Ovary (tissue), 9 donors: Measurements from ENCODE around the gene RASA3. TPM values are rescaled to one million over a fixed set of nuclear protein-coding genes. Genes with fewer than 3 reads are reported as not detected.
A peak's percentile ranks its signal among the peaks of the same experiment; 100 is the strongest.

Experiments
- DNase-seq, 5 donors: peaks; one replicate each; pipeline ENCODE4 v3.0.0-alpha.2; 2019 to 2020
- H3K27ac ChIP-seq, 2 donors: fragments of 200-600 bp; one replicate each; pipeline versions ENCODE4 v1.5.1 to v1.8.0; 2019 to 2022
- H3K27me3 ChIP-seq: fragments of 200-600 bp; one replicate; pipeline ENCODE4 v1.8.0; 2022
- H3K36me3 ChIP-seq: fragments of 200-600 bp; sonication (generic); one replicate; pipeline ENCODE4 v1.5.1; 2019
- H3K4me1 ChIP-seq: one replicate; pipeline ENCODE4 v1.8.1; 2013; ENCODE audit warnings: mild to moderate bottlenecking, moderate library complexity; ENCODE audit not compliant: insufficient read depth
- H3K4me3 ChIP-seq: fragments of 200-600 bp; sonication (generic); one replicate; pipeline ENCODE4 v1.5.1; 2017
- H3K9me3 ChIP-seq, 2 donors: fragments of 200-600 bp in 1 of 2; sonication (generic) in 1 of 2; one replicate each; pipeline versions ENCODE4 v1.5.1 to v1.8.1; 2013 to 2019; ENCODE audit warnings: mild to moderate bottlenecking in 1 of 2, moderate library complexity in 1 of 2
- CTCF ChIP-seq, 3 donors: fragments of 450-650 bp in 2 of 3; fragments of 200-600 bp in 1 of 3; IDR thresholded peaks; one replicate each; pipeline versions ENCODE4 v1.5.1 to v1.8.0; 2016 to 2022; ENCODE audit warnings: antibody characterized with exemption in 3 of 3, mild to moderate bottlenecking in 1 of 3
- EP300 ChIP-seq: sonication (generic); formaldehyde crosslinking; IDR thresholded peaks from one replicate; pipeline ENCODE4 v1.6.1; 2017; ENCODE audit warnings: antibody characterized with exemption
- POLR2A ChIP-seq: fragments of 450-650 bp; IDR thresholded peaks from one replicate; pipeline ENCODE4 v1.6.1; 2017; ENCODE audit warnings: antibody characterized with exemption, mild to moderate bottlenecking, moderate library complexity
- WGBS, 3 donors: extraction: QIAGEN DNeasy Blood & Tissue Kit in 1 of 3; methylation state at CpG; one replicate each; pipeline versions ENCODE4 v1.1.5 to v1.1.7; 2013 to 2017; 5-methylcytosine and 5-hydroxymethylcytosine counted together
- intact Hi-C, 4 donors: fragments of 100-400 bp; cut with DNase I; formaldehyde crosslinking; loops; one replicate each; pipeline versions ENCODE4 v1.11.0 to v1.15.1; 2022 to 2023
- polyA plus RNA-seq, 2 donors: library from polyadenylated mRNA; stranded (reverse); fragments of 200-250 nt in 1 of 2; fragments of 350-450 nt in 1 of 2; fragmentation: Illumina TruSeq in 1 of 2; extraction: RNeasy Lipid Tissue Mini Kit (QIAGEN cat#74804) in 1 of 2; gene quantifications; one replicate each; pipeline ENCODE4 v1.2.3, GENCODE V29; 2013 to 2014
- total RNA-seq, 7 donors: library from RNA; depleted of rRNA in 2 of 7; stranded (reverse); fragments of >200 nt in 2 of 7; fragmentation: NEBNext Ultra II Directional in 3 of 7; extraction: Animal tissue kit (Norgen Biotek cat#: 25700) in 3 of 7; gene quantifications; one replicate each; pipeline versions ENCODE4 v1.1.0 to v1.2.4, GENCODE V29; 2016 to 2023
- donor health status: DM: no; HTN: no; CAD: no; lungs with moderate emphysema.
- donor health status: DM: no; HTN: no; CAD: no.
- donor health status: Bipolar disorder and iron deficiency.
- donor health status: DM: yes; HTN: yes; CAD: no.
- donor health status: DM: no; HTN: no; CAD: no.
- donor health status: DM: yes; HTN: yes; CAD: no.

Gene RASA3
- total and polyA plus RNA-seq, 9 donors: 5.4 to 16.9 (median 9.4) TPM

- Histone ChIP-seq H3K4me3 (no peak overlapping the region), H3K36me3 (no peaks in the 10 kb centered on the region), H3K4me1 (no peaks in the 10 kb centered on the region), H3K27me3 (no peaks in the 10 kb centered on the region), H3K9me3 (no peaks in the 10 kb centered on the region), H3K27ac (no peak overlapping the region)
- peak in 3 of 5 donors; percentile 6 to 26 (median 8) for DNase-seq
- intact Hi-C loops: no loop called here
- 91 to 94% (median 93%) methylated on average over 18 of the region's 18 CpGs for WGBS, 3 donors
- no peak for TF ChIP-seq CTCF (IDR thresholded peaks at IDR 0.05)
- TF ChIP-seq POLR2A: no peak
- TF ChIP-seq EP300: no peak
Measured at GRCh38 chr13:114087430-114087829, 45.0 kb downstream of the RASA3 start.

DNA sequence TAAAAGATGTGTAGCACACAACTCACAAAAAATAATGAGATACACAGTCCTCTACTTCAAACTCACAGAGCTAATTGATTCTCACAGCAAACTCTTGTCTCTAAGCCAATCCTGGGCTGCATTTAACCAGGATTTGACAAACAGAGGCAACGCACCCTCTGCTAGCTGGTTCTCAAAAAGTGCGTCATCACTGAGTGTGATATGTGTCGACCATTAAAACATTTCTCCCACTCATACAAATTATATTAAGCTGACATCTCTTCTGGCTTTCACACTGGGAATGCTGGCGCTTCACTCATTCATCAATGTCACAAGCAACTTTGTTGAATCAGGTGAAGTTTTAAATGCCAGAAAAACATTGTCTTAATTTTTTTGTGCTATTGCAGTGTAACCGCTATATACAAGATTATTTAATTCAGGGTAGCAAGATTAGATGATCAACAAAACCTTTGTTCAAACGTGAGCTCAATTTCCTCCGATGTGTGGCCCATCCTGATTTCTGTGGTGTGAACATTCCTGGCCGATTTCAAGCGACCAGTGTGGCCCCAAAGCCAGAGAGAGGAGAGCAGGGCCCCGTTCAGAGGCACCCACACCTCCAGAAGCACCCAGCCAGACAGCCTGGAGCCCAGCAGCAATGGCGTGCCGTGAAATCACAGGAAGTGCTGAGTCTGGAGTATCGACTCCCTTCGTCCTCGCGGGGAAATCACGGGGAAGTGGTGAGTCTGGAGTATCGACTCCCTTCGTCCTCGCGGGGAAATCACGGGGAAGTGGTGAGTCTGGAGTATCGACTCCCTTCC lies 49.4 kb downstream of the RASA3 start:
- no peak overlapping the region for H3K27ac ChIP-seq
- H3K27me3 ChIP-seq: no peaks in the 10 kb centered on the region
- 87 to 92% (median 90%) methylated on average over 23 of the region's 23 CpGs for WGBS, 3 donors
- TF ChIP-seq EP300 (no peak), CTCF (IDR thresholded peaks at IDR 0.05) (no peak), POLR2A (no peak)
- no peak for DNase-seq
- intact Hi-C loops: no loop called here
- no peaks in the 10 kb centered on the region for H3K9me3 ChIP-seq
- no peak overlapping the region for H3K4me3 ChIP-seq
- H3K4me1 ChIP-seq: peaks cover 6% of the 10 kb centered on the region
- H3K36me3 ChIP-seq: no peaks in the 10 kb centered on the region

DNA sequence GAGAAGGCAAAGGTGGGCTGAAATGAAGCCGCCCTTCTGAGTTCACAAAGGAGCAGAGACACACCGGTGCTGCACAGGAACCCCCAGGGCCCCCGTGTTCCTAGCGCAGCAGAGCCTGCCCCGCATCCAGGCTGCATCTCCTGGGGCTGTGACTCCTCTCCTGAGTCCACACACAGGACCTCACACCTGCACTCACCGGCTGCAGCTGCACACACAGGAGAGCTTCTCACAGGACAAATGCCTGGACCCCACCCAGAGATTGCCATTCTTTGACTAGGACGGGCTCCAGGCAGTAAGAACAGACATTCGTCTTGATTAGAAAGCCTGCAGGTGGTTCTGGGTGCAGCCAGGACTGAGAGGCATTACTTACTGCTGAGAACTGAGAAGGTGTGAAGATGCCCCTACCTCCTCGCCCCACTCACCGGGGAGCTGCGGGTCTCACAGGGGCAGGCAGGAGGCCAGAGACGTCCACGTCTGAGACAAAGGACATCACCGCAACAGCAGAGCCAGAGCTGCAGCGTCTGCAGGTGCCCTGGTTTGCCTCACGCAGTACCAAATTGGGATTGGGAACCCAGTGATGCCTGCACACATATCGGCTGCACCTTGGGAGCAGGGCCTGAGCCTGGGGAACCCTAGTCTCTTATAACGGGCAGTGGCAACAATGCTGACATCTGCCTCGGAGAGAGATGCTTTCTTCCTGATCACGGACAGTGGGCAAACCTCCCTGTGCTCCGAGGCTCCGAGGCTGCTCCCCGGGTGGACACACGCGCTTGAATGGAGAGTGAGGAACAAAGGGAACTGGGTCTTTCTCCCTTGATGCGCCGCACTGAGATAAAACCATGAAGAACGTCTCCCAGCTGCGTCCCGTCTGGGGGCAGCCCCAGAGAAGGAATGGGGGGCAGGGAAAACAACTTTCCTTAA lies 50.4 kb downstream of the RASA3 start:
- no peak overlapping the region for H3K27ac ChIP-seq
- intact Hi-C loops: no loop called here

More for the DNA sequence above, 50.4 kb downstream of the RASA3 start:
- WGBS, 3 donors: 89 to 93% (median 92%) methylated on average over 30 of the region's 30 CpGs
- H3K36me3 ChIP-seq: no peaks in the 10 kb centered on the region
- H3K9me3 ChIP-seq: no peaks in the 10 kb centered on the region
- H3K27me3 ChIP-seq: no peaks in the 10 kb centered on the region
- TF ChIP-seq EP300: no peak
- TF ChIP-seq POLR2A: no peak
- TF ChIP-seq CTCF (IDR thresholded peaks at IDR 0.05): no peak
- no peak overlapping the region for H3K4me3 ChIP-seq
- DNase-seq: peak in 3 of 5 donors; percentile 8 to 14 (median 13)
- H3K4me1 ChIP-seq: peaks cover 6% of the 10 kb centered on the region
